Measurements from ENCODE around the gene MICALL2.

The MICALL2 gene

DNA sequence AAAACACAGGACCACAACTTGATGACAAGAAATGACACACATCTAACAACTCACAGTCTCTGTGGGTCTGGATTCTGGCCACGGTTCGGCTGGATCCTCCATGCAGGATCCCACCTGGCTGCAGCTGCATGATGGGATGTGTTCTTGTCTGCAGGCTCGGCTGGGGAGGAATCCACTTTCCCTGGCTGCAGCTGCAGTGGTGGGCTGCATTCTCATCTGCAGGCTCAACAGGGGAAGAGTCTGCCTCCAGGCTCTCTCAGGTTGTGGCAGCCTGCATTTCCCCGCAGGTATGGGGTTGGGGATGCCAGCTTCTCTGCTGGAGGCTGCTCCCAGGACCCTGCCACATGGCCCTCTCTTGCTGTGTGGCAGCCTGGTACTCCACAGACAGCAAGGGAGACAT lies 64.9 kb downstream of the MICALL2 start:
- DNase-seq (ENCODE audit: low read depth in 2 of 2): no peak

DNA sequence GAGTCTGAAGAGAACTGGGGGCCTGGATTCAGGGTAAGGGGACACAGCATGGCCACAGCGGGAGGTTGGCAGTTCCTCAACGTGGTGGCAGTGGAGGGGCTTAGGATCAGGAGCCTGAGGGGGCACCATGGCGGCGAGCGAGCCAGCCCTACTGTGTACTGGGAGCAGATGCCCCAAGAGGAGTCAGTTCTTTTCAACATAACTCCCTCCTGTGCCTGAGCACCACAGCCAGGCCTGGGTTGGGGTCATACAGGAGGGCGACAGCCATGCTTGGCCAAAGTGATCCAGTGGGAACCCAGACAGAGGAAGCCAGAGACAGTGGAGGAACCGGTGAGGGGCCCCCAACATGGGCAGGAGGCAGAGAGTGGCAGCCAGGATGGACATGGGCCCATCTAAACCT lies 65.8 kb downstream of the MICALL2 start:
- DNase-seq (ENCODE audit: low read depth in 2 of 2): no peak

GRCh38 chr7:1392556-1392955 lies 66.7 kb downstream of the MICALL2 start:
- DNase-seq (ENCODE audit: low read depth in 2 of 2): no peak

DNA sequence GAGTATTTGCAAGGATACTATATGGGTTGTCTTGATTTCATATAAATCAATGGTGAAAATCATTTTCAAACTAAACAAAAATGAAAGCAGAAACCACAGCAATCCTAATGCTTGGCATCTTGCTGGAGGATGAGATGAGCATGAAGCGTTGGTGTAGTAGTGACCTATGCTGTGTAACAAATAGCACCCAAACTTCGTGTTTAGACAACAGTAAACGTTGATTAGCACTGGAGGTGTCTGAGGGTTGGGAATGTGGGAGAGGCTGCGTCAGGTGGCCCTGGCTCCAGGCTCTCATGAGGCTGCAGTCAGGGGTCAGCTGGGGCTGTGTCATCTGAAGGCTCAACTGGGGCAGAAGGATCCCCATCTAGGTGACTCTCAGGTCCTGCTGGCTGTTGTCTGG lies 67.8 kb downstream of the MICALL2 start:
- DNase-seq (ENCODE audit: low read depth in 2 of 2): no peak

- DNase-seq (ENCODE audit: low read depth in 2 of 2): no peak
Observed at GRCh38 chr7:1388703-1389335, 70.5 kb downstream of the MICALL2 start.

DNA sequence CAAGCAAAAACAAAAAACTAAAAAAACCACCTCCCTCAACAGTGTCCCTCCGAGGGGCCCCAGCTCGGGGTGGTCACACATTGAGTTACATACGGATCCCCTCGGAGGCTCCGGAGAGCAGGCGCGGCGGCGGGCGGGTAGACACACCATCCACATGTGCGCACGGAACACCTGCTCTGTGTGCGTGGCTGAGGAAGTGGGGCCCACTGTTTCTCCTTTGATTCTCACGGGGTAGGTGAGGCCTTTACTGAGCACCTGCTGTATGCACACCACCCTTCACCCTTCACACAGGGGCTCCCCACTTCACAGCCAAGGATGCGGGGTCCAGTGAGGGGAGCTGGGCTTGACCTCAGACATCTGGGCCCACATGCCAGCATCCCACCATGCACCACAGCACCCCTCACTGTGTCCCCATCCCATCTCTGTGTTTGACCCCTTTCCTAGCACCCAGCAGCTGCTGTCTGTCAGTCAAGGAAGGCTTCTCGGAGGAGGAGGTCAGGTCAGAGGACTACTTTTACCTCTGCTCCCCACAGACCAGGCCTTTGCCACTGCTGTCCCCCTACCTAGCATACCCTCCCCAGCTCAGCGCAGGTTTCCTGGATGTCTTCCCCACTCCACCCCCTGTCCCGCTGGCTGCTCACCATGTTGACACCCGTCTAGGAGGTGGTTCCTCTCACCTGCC lies 71.1 kb downstream of the MICALL2 start:
- DNase-seq (ENCODE audit: low read depth in 2 of 2): no peak

- DNase-seq (ENCODE audit: low read depth in 2 of 2): no peak
Observed at GRCh38 chr7:1387261-1387660, 72.0 kb downstream of the MICALL2 start.

DNA sequence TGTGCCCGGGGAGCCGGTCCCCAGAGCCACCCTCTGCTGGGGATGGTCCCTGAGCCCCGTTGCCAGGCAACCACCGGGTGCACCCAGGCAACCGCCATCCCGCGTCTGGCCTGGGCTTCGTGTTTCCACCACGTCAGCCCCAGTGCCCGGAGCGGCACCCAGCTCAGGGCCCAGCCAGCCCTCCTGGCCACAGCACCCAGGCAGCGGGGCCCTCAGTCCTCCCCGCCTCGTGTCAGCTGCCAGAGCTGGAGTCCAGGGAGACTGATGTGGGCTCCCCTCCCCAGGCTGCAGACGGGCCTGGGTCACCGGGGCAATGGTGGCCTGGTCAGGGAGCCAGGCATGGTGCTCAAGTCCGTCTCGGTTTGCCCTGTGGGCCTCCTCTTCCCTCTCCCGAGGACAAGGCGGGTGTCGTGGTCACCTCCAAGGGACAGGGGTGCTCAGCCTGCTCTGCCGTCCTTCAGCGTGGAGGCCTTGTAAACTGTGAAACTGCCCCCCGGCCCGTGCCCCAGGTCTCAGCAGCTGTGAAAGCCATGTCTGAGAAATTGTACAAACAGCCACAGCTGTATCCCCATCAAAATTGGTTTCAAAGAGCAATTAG lies 72.5 kb downstream of the MICALL2 start:
- no peak for DNase-seq (ENCODE audit: low read depth in 2 of 2)

- DNase-seq (ENCODE audit: low read depth in 2 of 2): no peak
Observed at GRCh38 chr7:1385809-1386622, 73.3 kb downstream of the MICALL2 start.

DNA sequence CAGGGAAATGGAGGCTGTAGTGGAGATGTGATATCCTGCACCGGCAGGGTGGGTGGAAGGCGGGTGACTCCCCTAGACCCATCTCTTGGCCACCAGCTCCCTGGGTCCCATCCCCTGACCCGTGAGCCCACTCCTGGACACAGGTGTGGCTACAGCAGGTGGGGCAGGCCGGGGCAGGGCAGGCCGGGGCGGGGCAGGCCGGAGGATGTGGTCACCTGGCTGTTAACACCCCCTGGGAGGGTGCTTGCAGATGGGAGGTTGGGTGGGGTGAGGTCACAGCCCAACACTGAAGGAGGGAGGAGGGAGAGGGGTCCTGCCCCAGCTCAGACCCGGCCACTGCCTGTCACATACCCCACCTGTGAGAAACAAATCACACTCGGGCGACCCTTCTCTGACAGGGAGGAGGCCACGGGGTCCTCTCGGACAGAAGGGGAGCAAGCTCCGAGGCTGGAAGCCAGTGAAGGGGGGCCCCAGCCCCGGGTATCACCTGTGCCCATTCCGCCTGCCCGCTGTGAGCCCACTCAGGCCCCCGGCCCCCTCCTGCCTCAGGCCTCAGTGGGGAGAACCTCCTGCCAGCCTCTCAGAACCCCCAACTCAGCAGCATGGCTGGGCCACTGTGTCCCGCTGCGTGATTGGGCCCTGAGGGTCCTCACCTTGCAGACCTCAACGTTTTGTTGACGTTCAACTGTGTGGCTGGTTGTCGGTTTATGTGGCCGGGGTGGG lies 74.0 kb downstream of the MICALL2 start:
- no peak for DNase-seq (ENCODE audit: low read depth in 2 of 2)

Data from activated CD4-positive, alpha-beta T cell treated with anti-CD3 and anti-CD28 coated beads for 24 hours (primary cell).